Immature natural killer cell (primary cell): ENCODE data around the gene EGLN3. TPM values are rescaled to one million over a fixed set of nuclear protein-coding genes. Genes with fewer than 3 reads are reported as not detected.

ENCODE experiments used
- DNase-seq, 3 donors: peaks; one replicate each; pipeline ENCODE4 v3.0.0; 2022; ENCODE audit warnings: mixed read lengths in 1 of 3
- H3K27ac Mint-ChIP-seq, 6 donors: one replicate each; pipeline ENCODE4 v1.8.0; 2020; ENCODE audit warnings: mixed read lengths in 6 of 6, mild to moderate bottlenecking in 5 of 6, inconsistent platforms in 4 of 6, moderate library complexity in 3 of 6
- H3K27me3 Mint-ChIP-seq, 3 donors: one replicate each; pipeline ENCODE4 v1.8.0; 2020 to 2021; ENCODE audit warnings: low read depth in 3 of 3, mild to moderate bottlenecking in 3 of 3, mixed read lengths in 3 of 3, moderate library complexity in 3 of 3, inconsistent platforms in 1 of 3
- H3K36me3 Mint-ChIP-seq, 3 donors: one replicate each; pipeline ENCODE4 v1.8.0; 2020; ENCODE audit warnings: mixed read lengths in 3 of 3, inconsistent platforms in 2 of 3, mild to moderate bottlenecking in 2 of 3
- H3K4me1 Mint-ChIP-seq, 2 donors: one replicate each; pipeline ENCODE4 v1.8.0; 2020; ENCODE audit warnings: inconsistent platforms in 2 of 2, mild to moderate bottlenecking in 2 of 2, mixed read lengths in 2 of 2, moderate library complexity in 1 of 2
- H3K4me3 Mint-ChIP-seq, 5 donors: one replicate each; pipeline ENCODE4 v1.8.0; 2020; ENCODE audit warnings: mild to moderate bottlenecking in 5 of 5, mixed read lengths in 5 of 5, inconsistent platforms in 3 of 5, moderate library complexity in 3 of 5
- H3K9me3 Mint-ChIP-seq, 6 donors: one replicate each; pipeline ENCODE4 v1.8.0; 2020; ENCODE audit warnings: mild to moderate bottlenecking in 6 of 6, mixed read lengths in 6 of 6, inconsistent platforms in 4 of 6, moderate library complexity in 3 of 6
- polyA plus RNA-seq, 3 donors: library from polyadenylated mRNA; unstranded; fragments of 300-500 nt; fragmentation: Illumina TruSeq; gene quantifications; one replicate each; pipeline ENCODE4 v1.2.3, GENCODE V29; 2021

The EGLN3 gene
- polyA plus RNA-seq, 3 donors from 2014 or later: 1.3 to 3.2 (median 1.6) TPM

GRCh38 chr14:33879684-33880286 lies 71.1 kb downstream of the EGLN3 start:
- no peak for DNase-seq
- H3K27me3 Mint-ChIP-seq: peaks cover 0 to 4% (median 2%) of the 10 kb centered on the region in 3 donors
- no peaks in the 10 kb centered on the region for H3K4me1 Mint-ChIP-seq
- H3K9me3 Mint-ChIP-seq: peaks cover 14 to 37% (median 22%) of the 10 kb centered on the region in 6 donors
- no peak overlapping the region for H3K27ac Mint-ChIP-seq
- no peak overlapping the region for H3K4me3 Mint-ChIP-seq
- peaks cover 0 to 7% (median 0%) of the 10 kb centered on the region in 3 donors for H3K36me3 Mint-ChIP-seq

GRCh38 chr14:33876274-33876673 lies 74.6 kb downstream of the EGLN3 start:
- peaks cover 0 to 4% (median 2%) of the 10 kb centered on the region in 3 donors for H3K27me3 Mint-ChIP-seq
- H3K27ac Mint-ChIP-seq: no peak overlapping the region

More at GRCh38 chr14:33876274-33876673, 74.6 kb downstream of the EGLN3 start:
- no peaks in the 10 kb centered on the region for H3K4me1 Mint-ChIP-seq
- peaks cover 14 to 43% (median 23%) of the 10 kb centered on the region in 6 donors for H3K9me3 Mint-ChIP-seq
- peaks cover 0 to 7% (median 0%) of the 10 kb centered on the region in 3 donors for H3K36me3 Mint-ChIP-seq
- no peak overlapping the region for H3K4me3 Mint-ChIP-seq
- DNase-seq: no peak
